ENCODE measurements around the gene MEIS2.

DNA sequence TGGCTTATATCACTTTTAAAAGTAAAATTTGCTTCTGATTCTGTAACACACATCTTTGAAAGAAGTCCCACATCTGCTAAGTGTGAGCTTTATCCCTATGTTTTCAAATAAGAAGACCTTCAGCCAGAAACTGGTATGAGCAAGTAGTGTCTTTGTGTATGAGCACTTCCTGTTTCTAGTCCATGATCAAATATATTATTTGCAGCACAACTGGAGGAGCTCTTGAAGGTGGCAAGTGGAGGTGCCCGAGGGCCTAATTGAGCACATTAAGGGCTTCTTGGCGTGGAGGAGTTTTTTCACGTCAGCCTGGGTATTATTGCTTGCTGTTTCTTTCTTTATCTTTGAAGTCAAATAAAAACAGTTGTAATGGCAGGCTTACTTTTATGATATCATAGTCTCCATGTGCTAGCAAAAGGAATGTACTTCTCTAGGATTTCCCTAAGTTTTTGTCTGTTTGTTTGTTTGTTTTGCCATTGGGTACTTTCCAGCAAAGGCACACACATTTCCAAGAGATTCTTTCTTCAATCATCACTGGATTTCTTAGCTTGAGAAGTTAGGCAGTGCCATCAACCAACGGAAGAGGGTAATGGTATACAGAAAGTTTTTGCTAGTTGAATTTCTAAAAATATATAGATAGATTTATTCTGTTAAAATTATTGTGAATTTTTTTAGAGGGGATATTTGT, 68.1 kb downstream of the MEIS2 start:
- TF ChIP-seq, protein P1, sequence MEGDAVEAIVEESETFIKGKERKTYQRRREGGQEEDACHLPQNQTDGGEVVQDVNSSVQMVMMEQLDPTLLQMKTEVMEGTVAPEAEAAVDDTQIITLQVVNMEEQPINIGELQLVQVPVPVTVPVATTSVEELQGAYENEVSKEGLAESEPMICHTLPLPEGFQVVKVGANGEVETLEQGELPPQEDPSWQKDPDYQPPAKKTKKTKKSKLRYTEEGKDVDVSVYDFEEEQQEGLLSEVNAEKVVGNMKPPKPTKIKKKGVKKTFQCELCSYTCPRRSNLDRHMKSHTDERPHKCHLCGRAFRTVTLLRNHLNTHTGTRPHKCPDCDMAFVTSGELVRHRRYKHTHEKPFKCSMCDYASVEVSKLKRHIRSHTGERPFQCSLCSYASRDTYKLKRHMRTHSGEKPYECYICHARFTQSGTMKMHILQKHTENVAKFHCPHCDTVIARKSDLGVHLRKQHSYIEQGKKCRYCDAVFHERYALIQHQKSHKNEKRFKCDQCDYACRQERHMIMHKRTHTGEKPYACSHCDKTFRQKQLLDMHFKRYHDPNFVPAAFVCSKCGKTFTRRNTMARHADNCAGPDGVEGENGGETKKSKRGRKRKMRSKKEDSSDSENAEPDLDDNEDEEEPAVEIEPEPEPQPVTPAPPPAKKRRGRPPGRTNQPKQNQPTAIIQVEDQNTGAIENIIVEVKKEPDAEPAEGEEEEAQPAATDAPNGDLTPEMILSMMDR (IDR thresholded peaks at IDR 0.05) = no peak
- TF ChIP-seq POLR2A (IDR thresholded peaks at IDR 0.05) = no peak

Measured in adrenal gland (tissue), 5 donors.